Activated CD8-positive, alpha-beta memory T cell treated with anti-CD3 and anti-CD28 coated beads for 4 hours (primary cell): ENCODE measurements around the gene ASTN2.

Source experiments
- DNase-seq, 2 donors: peaks; one replicate each; pipeline ENCODE4 v3.0.0-alpha.2; 2020; ENCODE audit warnings: low read depth in 2 of 2

ASTN2 gene

GRCh38 chr9:117368684-117369230 is 46.1 kb downstream of the ASTN2 start:
- no peak for DNase-seq

GRCh38 chr9:117365438-117365837 is 49.4 kb downstream of the ASTN2 start:
- DNase-seq, result no peak

DNA sequence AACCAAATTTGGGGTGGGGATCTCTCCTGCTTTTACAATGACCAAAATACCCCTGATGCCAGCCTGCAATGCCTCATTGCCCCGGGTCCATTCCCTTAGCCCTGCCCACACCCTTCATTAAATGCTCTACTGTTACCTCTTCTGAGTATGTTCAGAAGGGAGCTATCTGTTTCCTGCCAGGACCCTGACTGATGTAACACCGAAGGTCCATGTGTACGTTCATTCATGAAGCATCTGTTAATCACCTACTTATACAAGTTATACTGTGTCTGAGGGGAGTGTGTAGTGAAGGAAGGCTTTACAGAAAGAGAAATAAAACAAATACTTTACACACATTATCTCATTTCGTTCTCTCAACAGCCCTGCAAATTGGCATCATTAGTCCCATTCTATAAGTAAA is 51.9 kb downstream of the ASTN2 start:
- no peak for DNase-seq

DNA sequence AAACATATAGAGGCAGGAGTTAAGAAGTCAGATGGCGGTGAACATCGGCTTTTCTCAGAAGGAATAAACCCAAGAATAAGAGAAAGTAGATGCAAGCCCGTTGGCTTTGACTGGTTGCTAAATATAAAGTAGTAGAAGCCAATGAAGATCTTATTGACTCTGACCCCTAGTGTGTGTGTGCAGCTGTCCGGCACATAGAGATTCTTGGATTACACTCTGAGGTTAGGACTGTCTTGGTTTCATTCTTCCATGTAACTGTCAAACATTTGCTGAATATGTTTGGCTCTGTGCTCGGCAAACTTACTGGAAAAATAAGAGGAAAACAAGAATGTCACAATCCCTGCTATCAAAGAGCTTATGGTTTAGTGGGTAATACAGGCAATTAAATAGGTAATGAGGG is 54.9 kb downstream of the ASTN2 start:
- DNase-seq, result no peak

DNA sequence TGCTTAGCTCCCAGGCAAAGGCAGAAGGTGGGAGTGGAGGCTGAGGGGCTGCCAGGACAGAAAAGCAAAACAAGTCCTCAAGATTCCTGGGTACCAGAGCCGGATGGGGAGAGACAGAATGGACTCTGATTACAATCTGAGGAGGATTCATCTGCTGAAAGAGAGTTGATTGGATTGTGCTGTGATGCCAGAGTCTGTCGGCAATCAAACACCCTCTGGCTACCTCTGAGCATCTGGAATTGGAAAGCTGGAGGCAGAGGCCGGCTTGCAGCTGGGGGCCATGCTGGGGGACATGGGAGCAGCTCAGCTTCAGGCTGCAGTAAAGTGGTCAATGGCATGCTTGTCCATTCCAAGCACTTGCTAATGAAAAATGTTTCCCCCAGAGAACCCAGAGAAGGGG is 59.3 kb downstream of the ASTN2 start:
- no peak for DNase-seq

- DNase-seq, result no peak
Observed at GRCh38 chr9:117354997-117355396, 59.9 kb downstream of the ASTN2 start.

- no peak for DNase-seq
Observed at GRCh38 chr9:117354244-117354847, 60.5 kb downstream of the ASTN2 start.

DNA sequence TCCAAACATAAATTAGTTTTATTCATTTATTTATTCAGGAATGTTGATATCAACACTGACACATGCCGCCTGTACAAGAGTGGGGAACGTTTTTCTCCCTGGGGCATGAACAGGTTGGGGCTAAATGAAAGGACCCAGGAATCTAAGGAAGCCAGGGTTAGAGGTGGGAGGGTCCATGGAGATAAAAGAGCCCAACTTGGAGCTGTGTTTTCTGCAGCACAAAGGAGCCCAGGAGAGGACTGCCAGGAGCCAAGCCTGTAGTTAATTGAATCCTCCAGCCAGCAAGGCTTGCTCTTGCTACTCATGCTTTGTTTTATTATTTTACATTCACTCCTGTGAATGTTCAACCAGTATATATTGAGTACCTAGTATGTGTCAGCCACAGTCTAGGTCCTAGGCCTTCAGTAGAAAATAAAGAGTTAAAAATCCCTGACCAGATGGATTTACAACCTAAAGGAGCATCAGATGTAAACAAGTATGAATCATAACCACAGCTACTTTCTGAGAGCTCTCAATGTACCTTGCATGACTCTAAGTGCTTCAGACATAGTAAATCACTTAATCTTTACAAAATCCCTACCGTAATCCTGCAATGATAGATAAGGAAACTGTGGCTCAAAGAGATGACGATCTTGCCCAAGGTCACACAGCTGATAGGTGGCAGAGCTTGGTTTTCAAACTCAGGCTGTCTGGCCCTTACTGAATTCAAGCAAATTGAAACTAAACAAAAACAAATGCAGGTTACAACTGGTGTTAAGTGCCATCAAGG is 69.8 kb downstream of the ASTN2 start:
- no peak for DNase-seq

- DNase-seq, result no peak
Observed at GRCh38 chr9:117343427-117343826, 71.4 kb downstream of the ASTN2 start.

GRCh38 chr9:117341151-117341550 is 73.7 kb downstream of the ASTN2 start:
- DNase-seq, result no peak

DNA sequence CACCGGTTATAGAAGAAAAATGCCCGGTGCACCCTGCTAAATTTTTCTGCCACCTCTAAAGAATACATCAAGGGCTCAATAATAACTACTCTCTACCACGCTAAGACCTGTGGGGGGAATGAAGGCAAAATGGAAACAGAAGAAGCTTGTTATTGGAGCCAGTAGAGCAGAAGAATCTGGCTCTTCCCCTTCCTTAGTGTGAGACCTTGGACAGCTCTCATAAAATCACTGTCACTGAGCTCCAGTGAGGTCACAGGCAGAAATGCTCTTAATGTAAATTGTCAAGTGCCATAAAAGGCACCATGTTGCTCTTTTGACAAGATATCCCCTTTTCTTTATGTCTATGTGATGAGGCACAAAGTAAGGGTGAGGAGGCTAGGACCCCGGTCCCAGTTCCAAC is 74.4 kb downstream of the ASTN2 start:
- DNase-seq, result no peak

DNA sequence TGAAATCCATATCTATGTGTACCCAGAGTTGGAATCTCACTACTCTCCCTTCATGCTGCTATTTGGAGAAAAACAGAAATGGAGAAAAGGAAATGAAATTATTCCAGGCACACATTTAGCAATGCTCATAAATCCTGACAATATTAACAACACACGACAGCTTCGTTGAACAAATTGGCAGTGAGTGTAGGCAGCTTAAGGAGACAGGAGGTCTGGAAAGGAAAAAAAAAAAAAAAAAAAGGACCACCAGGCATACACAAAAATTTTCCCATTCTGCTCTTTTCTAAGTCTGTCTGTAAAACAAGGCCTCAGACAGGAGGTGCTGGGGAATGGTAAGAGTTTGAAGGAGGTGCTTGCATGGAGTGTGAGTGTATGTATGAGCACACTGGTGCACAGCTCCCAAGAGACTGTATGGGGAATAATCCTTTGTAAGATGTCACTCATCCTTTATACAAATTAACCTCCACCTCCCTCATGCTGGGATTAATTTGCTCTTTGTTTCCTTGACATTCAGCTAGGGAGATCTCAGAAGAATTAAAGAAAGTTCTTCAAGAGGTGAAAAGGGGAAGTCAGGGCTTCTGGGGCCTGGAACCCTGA is 78.9 kb downstream of the ASTN2 start:
- no peak for DNase-seq

DNA sequence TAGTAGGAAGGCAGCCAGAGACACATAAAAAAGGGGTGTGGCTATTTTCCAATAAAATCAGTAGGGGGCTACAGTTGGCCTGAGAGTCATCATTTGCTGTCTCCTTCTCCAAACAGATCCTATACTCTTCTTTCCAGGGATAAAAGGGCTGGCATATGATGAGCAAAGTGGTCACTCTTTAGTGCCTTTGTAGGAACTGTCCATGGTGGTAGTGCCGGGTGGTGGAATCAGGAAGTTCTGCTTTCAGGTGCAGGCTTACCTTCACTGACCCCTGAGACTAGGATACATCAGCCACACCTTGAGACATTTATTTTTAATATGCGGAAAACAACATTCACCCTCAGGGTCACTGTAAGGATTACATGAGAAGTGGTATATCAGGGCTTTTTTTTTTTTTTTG is 80.8 kb downstream of the ASTN2 start:
- DNase-seq, result no peak

- no peak for DNase-seq
Observed at GRCh38 chr9:117325831-117326230, 89.0 kb downstream of the ASTN2 start.

- no peak for DNase-seq
Observed at GRCh38 chr9:117325110-117325731, 89.6 kb downstream of the ASTN2 start.

GRCh38 chr9:117323390-117323789 is 91.5 kb downstream of the ASTN2 start:
- DNase-seq, result no peak

- no peak for DNase-seq
Observed at GRCh38 chr9:117317192-117317591, 97.7 kb downstream of the ASTN2 start.

GRCh38 chr9:117315236-117315635 is 99.6 kb downstream of the ASTN2 start:
- DNase-seq, result no peak

DNA sequence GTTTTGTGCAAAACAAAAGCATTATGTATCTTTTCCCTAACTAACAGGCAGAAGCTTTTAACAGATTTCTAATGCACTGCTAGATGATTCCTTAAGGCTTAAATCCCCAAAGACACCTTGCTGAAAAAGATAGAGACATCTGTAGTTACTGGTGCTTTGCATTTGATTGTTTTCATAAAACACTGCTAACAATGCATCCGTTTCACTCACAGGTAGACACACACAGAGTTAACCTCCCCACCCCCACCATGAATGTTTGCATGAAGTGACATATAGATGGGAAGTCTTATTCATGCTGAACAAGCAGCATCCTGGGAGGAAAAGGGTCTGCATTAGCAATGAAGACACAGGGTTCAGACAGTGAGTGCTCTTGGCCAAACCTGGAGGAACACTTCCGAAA is 100.9 kb downstream of the ASTN2 start:
- DNase-seq, result no peak

GRCh38 chr9:117307701-117308100 is 107.2 kb downstream of the ASTN2 start:
- DNase-seq, result no peak

GRCh38 chr9:117306032-117306431 is 108.8 kb downstream of the ASTN2 start:
- DNase-seq, result no peak

DNA sequence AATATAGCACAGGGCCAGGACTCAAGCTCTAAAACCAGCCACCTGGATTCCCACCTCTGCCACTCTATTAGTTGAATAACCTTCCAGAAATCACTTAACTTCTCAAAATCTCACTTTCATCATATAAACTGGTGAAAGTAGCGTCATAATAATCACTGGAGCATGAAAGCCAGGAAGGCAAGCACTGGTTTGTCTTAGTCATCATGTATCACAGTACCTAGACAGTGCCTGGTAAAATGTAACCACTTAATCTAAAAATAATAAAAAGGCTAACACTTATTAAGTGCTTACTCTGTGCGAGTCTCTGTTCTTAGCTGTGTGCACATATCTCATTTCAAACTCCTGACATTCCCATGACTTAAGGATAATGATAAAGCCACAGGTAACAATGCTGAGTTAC is 109.4 kb downstream of the ASTN2 start:
- no peak for DNase-seq

DNA sequence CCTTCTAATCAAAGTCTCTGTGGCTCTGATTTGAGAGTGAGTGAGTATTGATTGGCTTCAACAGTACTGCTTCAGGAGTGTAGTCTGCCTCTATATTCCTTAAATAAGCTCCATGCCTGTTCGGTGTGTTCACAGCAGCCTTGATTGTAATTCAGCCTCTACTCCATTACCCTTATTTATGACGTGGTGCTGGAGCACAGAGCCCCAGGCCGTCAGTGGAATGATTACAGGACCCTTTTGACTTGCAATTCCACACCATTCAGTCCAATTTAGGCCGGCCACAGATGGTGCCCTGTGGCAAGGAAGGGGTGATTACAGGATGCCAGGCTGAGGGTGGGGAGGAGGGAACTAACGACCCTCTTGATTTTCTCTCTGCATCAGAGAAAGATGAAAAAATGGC is 110.3 kb downstream of the ASTN2 start:
- DNase-seq, result no peak
